ENCODE measurements around the gene ERICH4. TPM values are rescaled to one million over a fixed set of nuclear protein-coding genes. Genes with fewer than 3 reads are reported as not detected.

ERICH4 gene
- total RNA-seq, 1 experiment from 2014 or later, result not detected

GRCh38 chr19:41426116-41426841, 16.7 kb upstream of the ERICH4 start:
- no peaks in the 10 kb centered on the region for H3K79me2 ChIP-seq (ENCODE audit: insufficient read depth, low read length)
- RAD21 ChIA-PET (ENCODE audit: low non-redundant PET in 1 of 2, low total read pairs in 2 of 2, uncharacterized antibody in 2 of 2, unreplicated experiment in 2 of 2), result no interaction called here
- ATAC-seq, result no peak
- no peaks in the 10 kb centered on the region for H4K20me1 ChIP-seq (ENCODE audit: insufficient read depth)
- H2AFZ ChIP-seq (ENCODE audit: low read depth, low read length, poor library complexity, severe bottlenecking), result no peak overlapping the region
- POLR2A ChIA-PET, result no interaction called here
- no peak overlapping the region for H3K4me2 ChIP-seq (ENCODE audit: low read length)
- H3K9me2 ChIP-seq (ENCODE audit: insufficient read depth), result no peaks in the 10 kb centered on the region
- H3K27me3 ChIP-seq (ENCODE audit: insufficient read depth, low read length), result no peaks in the 10 kb centered on the region
- intact Hi-C loops (cut with micrococcal nuclease), result no loop called here
- H3K9me3 ChIP-seq (ENCODE audit: control insufficient read depth in 1 of 2, insufficient read depth in 1 of 2, low read depth in 1 of 2, low read length in 2 of 2), result no peaks in the 10 kb centered on the region
- no peaks in the 10 kb centered on the region; a peak in 2 of 4 replicates for H3K36me3 ChIP-seq (ENCODE audit: control insufficient read depth in 1 of 2, insufficient read depth in 2 of 2, low read length in 2 of 2)
- no peak overlapping the region for H3K9ac ChIP-seq (ENCODE audit: low read length)
- TF ChIP-seq TCF7L2 (IDR thresholded peaks at IDR 0.05; ENCODE audit: borderline replicate concordance, extremely low read depth, insufficient read depth, insufficient read length), result no peak
- TF ChIP-seq ZNF274 (IDR thresholded peaks at IDR 0.05; ENCODE audit: low read depth, low read length), result no peak
- TF ChIP-seq ZBTB33 (IDR thresholded peaks at IDR 0.05; ENCODE audit: extremely low read depth, insufficient replicate concordance, low read length), result no peak
- no peak for TF ChIP-seq FOSL1 (IDR thresholded peaks at IDR 0.05; ENCODE audit: low read depth)
- TF ChIP-seq EZH2phosphoT487 (IDR thresholded peaks at IDR 0.05; ENCODE audit: borderline replicate concordance), result no peak
- no peak for TF ChIP-seq POLR2A (IDR thresholded peaks at IDR 0.05; ENCODE audit: borderline replicate concordance, extremely low read depth, insufficient read depth, insufficient read length)
- TF ChIP-seq MAX (IDR thresholded peaks at IDR 0.05), result no peak
- no peak for TF ChIP-seq CEBPB (IDR thresholded peaks at IDR 0.05; ENCODE audit: low read depth)
- no peak for TF ChIP-seq ATF3 (IDR thresholded peaks at IDR 0.05)
- no peak for TF ChIP-seq EZH2 (IDR thresholded peaks at IDR 0.05)
- no peak for TF ChIP-seq CTCF (IDR thresholded peaks at IDR 0.05 in 2 of 3, conservative IDR thresholded peaks at IDR 0.05 in 1 of 3; ENCODE audit: borderline replicate concordance in 1 of 3, insufficient read depth in 1 of 3, low read depth in 2 of 3, low read length in 2 of 3)
- no peak for TF ChIP-seq RAD21 (IDR thresholded peaks at IDR 0.05; ENCODE audit: low read depth)
- no peak for TF ChIP-seq YY1 (IDR thresholded peaks at IDR 0.05; ENCODE audit: extremely low read depth, insufficient replicate concordance, low read depth, low read length)
- no peak for TF ChIP-seq CBX3 (IDR thresholded peaks at IDR 0.05; ENCODE audit: low read depth)
- TF ChIP-seq SP1 (IDR thresholded peaks at IDR 0.05; ENCODE audit: low read depth), result no peak
- no peak for TF ChIP-seq EGR1 (IDR thresholded peaks at IDR 0.05; ENCODE audit: low read depth)
- no peak for TF ChIP-seq SRF (IDR thresholded peaks at IDR 0.05; ENCODE audit: low read depth)
- no peak overlapping the region for H3K4me3 ChIP-seq (replicated peaks in 1 of 2; ENCODE audit: low read depth in 1 of 2, low read length in 2 of 2)
- H3K4me1 ChIP-seq (ENCODE audit: control insufficient read depth in 1 of 2, insufficient read depth in 2 of 2, low read length in 2 of 2), result peaks cover 0 to 5% of the 10 kb centered on the region in 2 experiments; a peak in 2 of 4 replicates
- no peak for DNase-seq (ENCODE audit: low read depth, low spot score)
- no TSS peak for BruUV-seq (replicated peaks)
- H3K27ac ChIP-seq (ENCODE audit: low read depth, low read length), result no peak overlapping the region
- CTCF ChIA-PET, result no interaction called here

Measured in HCT116 (cell line).